HUES64 (cell line): ENCODE data around the gene KCNK15.

ENCODE experiments used
- H3K27ac ChIP-seq: 2 replicates; pipeline ENCODE4 v1.7.0; 2013; ENCODE audit warnings: low read depth, low read length, inconsistent platforms
- H3K27me3 ChIP-seq: 2 replicates; pipeline ENCODE4 v1.6.1; 2013; ENCODE audit warnings: mild to moderate bottlenecking, low read length; ENCODE audit not compliant: insufficient read depth
- H3K36me3 ChIP-seq: 2 replicates; pipeline ENCODE4 v1.6.1; 2013; ENCODE audit warnings: mild to moderate bottlenecking, low read length; ENCODE audit not compliant: insufficient read depth
- H3K4me1 ChIP-seq: 2 replicates; pipeline ENCODE4 v1.6.1; 2013; ENCODE audit warnings: mild to moderate bottlenecking, low read length, moderate library complexity; ENCODE audit not compliant: insufficient read depth
- H3K4me3 ChIP-seq: 2 replicates; pipeline ENCODE4 v1.5.1; 2013; ENCODE audit warnings: mild to moderate bottlenecking, low read length, moderate library complexity
- H3K9ac ChIP-seq: 2 replicates; pipeline ENCODE4 v1.6.1; 2013; ENCODE audit warnings: mild to moderate bottlenecking, low read depth, low read length
- H3K9me3 ChIP-seq: 2 replicates; pipeline ENCODE4 v1.6.1; 2013; ENCODE audit warnings: low read depth, low read length; ENCODE audit not compliant: insufficient read depth
- WGBS: fragments of 150-250, 120-280 bp; methylation state at CpG from one replicate; pipeline ENCODE4 v1.1.7; 2013; ENCODE audit warnings: missing lambda C conversion rate; 5-methylcytosine and 5-hydroxymethylcytosine counted together

KCNK15 gene

DNA sequence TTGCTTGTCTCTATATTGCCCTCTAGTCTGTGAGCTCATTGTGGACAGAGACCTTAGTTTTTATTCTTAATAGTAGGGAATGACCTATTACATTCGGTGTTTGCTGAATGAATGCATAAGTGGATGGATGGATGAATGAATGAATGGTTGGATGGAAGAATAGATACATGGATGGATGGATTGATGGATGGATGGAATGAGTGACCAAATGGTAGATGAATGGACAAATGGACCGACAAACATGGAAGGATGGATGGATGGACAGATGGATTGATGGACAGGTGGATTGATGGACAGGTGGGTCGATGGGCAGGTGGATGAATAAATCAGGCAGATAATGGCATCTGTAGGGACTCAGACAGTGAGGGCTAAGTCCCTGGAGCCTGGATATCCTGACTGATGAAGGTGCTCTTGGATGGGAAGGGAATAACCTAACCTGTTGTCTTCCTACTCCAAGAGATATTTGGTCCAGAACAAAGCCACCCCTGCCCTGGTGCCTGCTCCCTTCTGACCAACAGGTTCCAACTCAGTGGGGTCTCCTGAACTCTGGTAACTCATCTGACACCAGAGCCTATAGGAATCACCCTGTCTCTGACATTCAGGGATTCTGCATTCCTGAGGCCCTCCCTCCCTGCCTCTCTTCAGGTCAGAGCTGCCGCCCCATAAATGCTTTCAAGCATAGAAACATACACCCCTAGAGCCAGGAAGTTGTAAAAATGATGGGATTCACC is 40.1 kb upstream of the KCNK15 start:
- H3K27ac ChIP-seq, result no peak overlapping the region

DNA sequence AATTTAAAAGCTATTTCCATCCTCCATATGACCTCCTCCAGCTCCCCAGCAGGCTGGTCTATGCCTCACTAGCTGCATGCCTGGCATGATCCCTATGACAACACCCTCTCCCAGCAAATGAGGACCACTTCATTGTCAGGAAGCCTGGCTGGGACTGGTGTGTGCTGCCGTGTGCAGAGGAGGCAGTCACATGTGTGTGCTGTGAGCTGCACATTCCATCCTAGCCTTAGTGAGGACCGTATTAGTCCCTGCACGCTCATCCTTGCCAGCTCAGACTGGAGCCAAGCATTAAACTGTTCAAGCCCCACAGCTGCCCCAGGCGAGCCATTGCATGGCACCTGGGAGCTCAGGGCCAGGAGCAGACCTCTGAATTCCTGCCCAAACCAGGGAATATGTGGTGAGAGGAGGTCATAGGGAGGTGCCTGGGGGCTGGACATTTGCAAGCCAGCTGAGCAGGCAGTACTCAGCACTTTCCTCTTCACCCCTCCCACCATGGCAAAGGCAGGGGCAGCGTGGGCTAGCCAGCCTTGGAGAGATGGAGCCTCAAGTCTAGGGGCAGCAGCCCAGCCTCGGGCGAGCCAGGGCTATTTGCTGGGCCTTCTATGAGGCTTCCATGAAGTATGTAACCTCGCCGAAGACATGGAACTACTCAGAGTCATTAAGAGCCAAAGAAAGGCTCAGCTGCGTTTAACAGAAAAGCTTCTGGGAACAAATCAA is 39.2 kb upstream of the KCNK15 start:
- peaks cover 12% of the 10 kb centered on the region for H3K4me1 ChIP-seq
- no peaks in the 10 kb centered on the region for H3K27me3 ChIP-seq
- H3K36me3 ChIP-seq, result no peaks in the 10 kb centered on the region
- H3K9ac ChIP-seq, result no peak overlapping the region
- no peak overlapping the region for H3K27ac ChIP-seq
- 65% methylated on average over 10 of the region's 10 CpGs for WGBS
- no peaks in the 10 kb centered on the region for H3K9me3 ChIP-seq
- no peak overlapping the region for H3K4me3 ChIP-seq

More for the DNA sequence above, 40.1 kb upstream of the KCNK15 start:
- H3K36me3 ChIP-seq, result no peaks in the 10 kb centered on the region
- H3K27me3 ChIP-seq, result no peaks in the 10 kb centered on the region
- 85% methylated on average over 4 of the region's 4 CpGs for WGBS
- H3K4me1 ChIP-seq, result peaks cover 20% of the 10 kb centered on the region
- H3K9ac ChIP-seq, result no peak overlapping the region
- no peak overlapping the region for H3K4me3 ChIP-seq
- H3K9me3 ChIP-seq, result no peaks in the 10 kb centered on the region

DNA sequence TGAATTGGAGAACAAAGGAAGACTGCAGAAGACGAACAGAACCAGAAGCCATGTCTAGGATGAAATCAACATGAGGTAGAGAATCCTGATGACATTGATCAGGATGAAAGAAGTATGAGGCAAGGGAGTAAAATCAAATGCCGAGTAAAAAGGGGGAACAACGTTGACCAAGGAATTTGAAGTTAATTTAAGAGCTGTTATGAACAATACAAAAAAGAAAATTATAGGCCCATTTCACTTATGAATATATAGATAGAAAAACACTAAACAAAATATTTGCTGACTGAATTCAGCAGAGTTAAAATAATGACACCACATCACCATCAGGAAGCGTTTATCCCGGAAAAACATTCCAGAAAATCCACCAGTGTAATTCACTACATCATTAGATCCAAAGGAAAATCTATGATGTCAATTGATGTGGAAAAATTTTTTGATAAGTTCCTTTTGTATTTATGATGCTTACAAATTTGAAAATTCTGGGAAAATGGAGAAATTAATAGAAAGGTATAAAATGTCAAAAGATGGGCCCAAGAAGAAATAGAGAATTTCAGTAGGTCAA is 38.6 kb upstream of the KCNK15 start:
- WGBS, result 87% methylated on average over 5 of the region's 5 CpGs
- Histone ChIP-seq H3K36me3 (no peaks in the 10 kb centered on the region), H3K4me1 (peaks cover 8% of the 10 kb centered on the region; the same call in 1 of the 2 replicates), H3K4me3 (no peak overlapping the region), H3K27ac (no peak overlapping the region), H3K9ac (no peak overlapping the region), H3K27me3 (no peaks in the 10 kb centered on the region), H3K9me3 (no peaks in the 10 kb centered on the region)

DNA sequence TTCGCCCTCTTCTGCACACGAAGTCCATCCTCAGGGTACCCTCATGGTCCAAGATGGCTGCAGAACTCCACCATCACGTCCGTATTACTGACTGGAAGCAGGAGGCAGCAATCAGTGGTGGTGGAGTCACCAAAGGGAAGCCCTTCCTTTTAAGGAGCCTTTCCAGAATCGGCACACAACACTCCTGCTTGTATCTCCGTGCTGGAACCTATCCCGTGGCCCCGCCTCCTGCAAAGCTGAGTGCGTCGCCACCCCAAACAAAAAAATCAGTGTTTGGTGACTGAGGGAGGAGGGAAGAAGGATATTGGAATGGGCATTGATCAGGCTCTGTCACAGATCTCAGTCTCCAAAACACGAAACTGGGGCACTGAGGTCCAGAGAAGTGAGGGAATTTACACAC is 36.3 kb upstream of the KCNK15 start:
- peaks cover 8% of the 10 kb centered on the region; the same call in 1 of the 2 replicates for H3K4me1 ChIP-seq
- H3K4me3 ChIP-seq, result no peak overlapping the region
- H3K36me3 ChIP-seq, result no peaks in the 10 kb centered on the region
- no peaks in the 10 kb centered on the region for H3K27me3 ChIP-seq
- H3K27ac ChIP-seq, result no peak overlapping the region
- H3K9ac ChIP-seq, result no peak overlapping the region
- H3K9me3 ChIP-seq, result no peaks in the 10 kb centered on the region
- WGBS, result 90% methylated on average over 11 of the region's 11 CpGs

DNA sequence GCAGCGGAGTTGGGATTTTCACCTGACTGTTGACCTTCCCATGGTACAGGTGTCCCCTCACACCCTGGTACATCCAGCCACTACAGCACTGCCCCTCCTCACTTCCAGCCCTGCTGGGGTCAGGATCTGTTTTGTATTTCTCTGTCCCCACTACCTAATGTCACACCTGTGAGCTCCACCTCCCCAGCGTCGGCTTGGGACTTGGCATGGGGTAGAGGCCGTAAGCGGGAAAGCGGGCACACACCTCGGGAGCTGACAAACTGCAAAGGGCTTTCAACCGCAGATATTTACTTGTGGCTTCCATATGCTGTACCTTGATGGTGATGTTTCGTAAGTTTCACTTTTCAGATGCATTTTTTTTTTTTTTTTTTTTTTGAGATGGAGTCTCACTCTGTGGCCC is 35.9 kb upstream of the KCNK15 start:
- Histone ChIP-seq H3K27me3 (no peaks in the 10 kb centered on the region), H3K36me3 (no peaks in the 10 kb centered on the region), H3K4me1 (peaks cover 8% of the 10 kb centered on the region; the same call in 1 of the 2 replicates), H3K9me3 (no peaks in the 10 kb centered on the region), H3K27ac (no peak overlapping the region), H3K4me3 (no peak overlapping the region), H3K9ac (no peak overlapping the region)
- 97% methylated on average over 9 of the region's 9 CpGs for WGBS

DNA sequence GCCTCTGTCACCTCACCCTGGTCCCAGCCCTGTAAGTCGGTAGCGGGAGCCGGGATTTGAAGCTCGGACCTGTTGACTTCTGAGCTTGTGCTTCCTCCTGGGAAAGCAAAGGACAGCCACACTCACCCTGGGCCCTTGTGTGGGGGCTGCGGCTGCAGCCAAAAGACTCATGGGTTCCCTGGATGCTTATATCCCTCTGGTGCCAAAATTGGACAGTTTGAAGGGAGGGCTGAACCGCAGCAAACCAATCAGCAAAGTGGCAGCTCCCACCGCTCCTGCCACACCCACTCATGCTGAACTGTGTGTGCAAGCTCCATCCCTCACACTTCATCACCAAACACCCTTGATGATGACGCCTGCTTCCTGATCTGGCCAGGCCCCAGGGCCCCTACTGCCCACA is 34.4 kb upstream of the KCNK15 start:
- Histone ChIP-seq H3K4me1 (peaks cover 8% of the 10 kb centered on the region; the same call in 1 of the 2 replicates), H3K27ac (no peak overlapping the region), H3K4me3 (no peak overlapping the region), H3K27me3 (no peaks in the 10 kb centered on the region), H3K36me3 (no peaks in the 10 kb centered on the region), H3K9ac (no peak overlapping the region), H3K9me3 (no peaks in the 10 kb centered on the region)
- 91% methylated on average over 8 of the region's 8 CpGs for WGBS

DNA sequence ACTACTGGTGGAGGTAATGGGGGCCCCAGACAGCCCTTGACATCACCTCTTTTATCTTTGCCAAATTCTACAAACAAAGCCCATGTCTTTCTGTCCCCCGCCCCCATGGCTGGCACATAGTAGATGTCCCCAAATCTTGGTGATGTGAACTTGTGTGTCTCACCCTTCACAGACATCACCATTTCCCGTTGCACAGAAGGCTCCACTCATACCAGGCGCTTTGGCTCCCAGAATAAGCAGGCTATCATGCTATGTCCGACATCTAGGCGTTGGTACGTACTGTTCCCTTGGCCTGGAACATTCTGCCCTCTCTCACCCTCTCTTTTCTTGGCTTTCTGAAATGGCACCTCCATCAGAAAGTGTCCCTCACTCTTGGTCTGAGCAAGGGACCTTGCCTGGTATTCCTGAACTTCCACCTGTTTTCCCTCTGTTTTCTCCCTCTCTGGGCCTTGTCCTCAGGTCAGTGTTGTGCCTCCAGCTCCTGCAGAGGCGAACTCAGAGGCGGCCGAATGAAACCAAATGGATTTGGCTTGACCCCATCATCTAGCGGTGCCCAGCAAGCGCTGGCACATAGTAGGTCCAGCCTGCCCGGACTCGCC is 31.5 kb upstream of the KCNK15 start:
- no peak overlapping the region for H3K27ac ChIP-seq
- no peaks in the 10 kb centered on the region for H3K9me3 ChIP-seq
- no peak overlapping the region for H3K9ac ChIP-seq
- WGBS, result 95% methylated on average over 13 of the region's 13 CpGs
- H3K36me3 ChIP-seq, result no peaks in the 10 kb centered on the region
- H3K4me1 ChIP-seq, result no peaks in the 10 kb centered on the region
- no peaks in the 10 kb centered on the region for H3K27me3 ChIP-seq
- no peak overlapping the region for H3K4me3 ChIP-seq

DNA sequence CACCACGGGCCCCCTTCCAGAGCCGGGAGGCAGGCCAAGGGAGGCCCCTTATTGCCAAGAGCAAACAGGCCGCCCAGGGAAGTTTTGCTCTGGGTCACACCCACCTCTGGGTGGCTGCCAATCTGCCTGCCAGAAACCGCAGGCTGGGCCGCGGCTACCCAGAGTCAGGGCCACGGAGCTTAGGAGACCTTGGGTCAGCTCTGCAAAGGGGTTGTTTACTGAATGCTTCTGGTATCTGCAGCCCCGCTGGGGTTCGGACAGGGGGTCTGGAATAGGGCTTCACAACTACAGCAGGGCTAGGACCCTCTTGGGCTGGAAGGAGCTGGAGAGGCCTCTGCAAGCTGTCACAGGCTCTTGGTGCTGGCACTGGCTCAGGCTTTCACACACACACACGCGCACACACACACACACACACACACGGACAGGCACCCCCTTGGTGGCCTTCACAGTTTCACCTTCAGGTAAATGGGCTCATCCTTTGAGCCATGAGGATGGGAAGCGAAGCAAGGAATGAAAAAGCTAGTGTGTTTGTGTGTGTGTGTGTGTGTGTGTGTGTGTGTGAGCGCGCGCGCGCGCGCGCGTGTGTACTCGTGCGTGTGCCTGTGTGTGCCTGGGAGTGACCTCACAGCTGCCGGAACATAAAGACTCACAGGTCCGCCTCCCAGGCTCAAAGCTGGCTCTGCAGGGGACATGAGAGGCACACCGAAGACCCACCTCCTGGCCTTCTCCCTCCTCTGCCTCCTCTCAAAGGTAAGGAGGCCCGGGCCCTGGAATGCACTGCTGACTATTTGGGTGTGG is 30.8 kb upstream of the KCNK15 start, which contains the start of gene CCN5:
CCN5 (plus strand) TSS at position 669 of the 798 bp plus-strand sequence; CDS start at position 691, 22 bp downstream.
- no peak within 1 kb of the TSS for H3K9ac ChIP-seq
- H3K4me3 ChIP-seq, result no peak within 1 kb of the TSS
- H3K36me3 ChIP-seq, result no peaks in the 10 kb centered on the region
- no peaks in the 10 kb centered on the region for H3K4me1 ChIP-seq
- no peaks in the 10 kb centered on the region for H3K27me3 ChIP-seq
- whole genome bisulfite sequencing, result 85% methylated on average over 28 of the region's 28 CpGs
- no peak within 1 kb of the TSS for H3K27ac ChIP-seq
- H3K9me3 ChIP-seq, result no peaks in the 10 kb centered on the region

DNA sequence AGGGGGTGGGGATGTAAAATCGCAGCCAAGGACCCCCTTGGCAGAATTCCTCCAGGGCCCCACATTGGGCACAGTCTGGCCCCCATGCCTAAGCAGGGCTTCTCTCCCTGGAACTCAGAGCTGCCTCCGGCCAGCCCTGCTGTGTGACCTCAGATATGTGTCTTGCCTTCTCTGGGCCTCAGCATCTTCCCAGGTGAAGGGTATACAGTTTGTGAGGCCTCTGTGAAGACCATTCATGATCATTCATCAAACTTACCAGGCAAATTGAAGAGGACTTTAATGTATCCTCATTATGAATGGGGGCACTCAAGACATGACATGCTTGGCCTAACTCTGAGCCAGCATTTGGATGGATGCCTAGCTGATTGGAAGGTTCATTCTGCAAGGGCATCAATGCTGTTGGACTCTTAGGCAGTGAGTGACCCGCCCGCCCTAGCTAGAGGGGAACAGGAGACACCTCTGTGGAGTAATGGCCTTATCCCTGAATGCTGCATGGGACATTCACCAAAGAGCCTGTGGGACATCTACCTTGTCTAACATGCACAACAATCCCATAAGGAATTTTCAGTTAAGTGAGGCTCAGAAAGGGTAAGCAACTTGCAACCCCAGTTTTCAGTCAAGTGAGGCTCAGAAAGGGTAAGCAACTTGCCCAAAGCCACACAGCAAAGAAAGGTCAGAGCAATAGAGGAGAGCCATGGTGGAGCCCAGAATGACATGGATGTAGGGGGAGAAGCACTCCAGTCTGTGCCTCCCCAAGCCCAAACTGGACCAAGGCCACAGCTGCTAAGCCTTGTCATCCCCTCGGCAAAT is 30.0 kb upstream of the KCNK15 start:
- no peak overlapping the region for H3K9ac ChIP-seq
- H3K27ac ChIP-seq, result no peak overlapping the region
- no peaks in the 10 kb centered on the region for H3K27me3 ChIP-seq
- no peak overlapping the region for H3K4me3 ChIP-seq
- no peaks in the 10 kb centered on the region for H3K9me3 ChIP-seq
- no peaks in the 10 kb centered on the region for H3K36me3 ChIP-seq
- H3K4me1 ChIP-seq, result peaks cover 3% of the 10 kb centered on the region; the same call in 1 of the 2 replicates
- 89% methylated on average over 5 of the region's 5 CpGs for WGBS
